ENCODE results near the gene MYLK.

Gene MYLK

GRCh38 chr3:123773681-123774431 is 110.3 kb downstream of the MYLK start:
- DNase-seq (ENCODE audit: low read depth in 2 of 2) = no peak

- DNase-seq (ENCODE audit: low read depth in 2 of 2) = no peak
Measured at GRCh38 chr3:123769356-123769743, 114.8 kb downstream of the MYLK start.

- DNase-seq (ENCODE audit: low read depth in 2 of 2) = no peak
Measured at GRCh38 chr3:123768480-123769355, 115.4 kb downstream of the MYLK start.

GRCh38 chr3:123767564-123768292 is 116.4 kb downstream of the MYLK start:
- DNase-seq (ENCODE audit: low read depth in 2 of 2) = no peak

GRCh38 chr3:123767009-123767372 is 117.1 kb downstream of the MYLK start:
- no peak for DNase-seq (ENCODE audit: low read depth in 2 of 2)

- DNase-seq (ENCODE audit: low read depth in 2 of 2) = no peak
Measured at GRCh38 chr3:123766193-123767008, 117.7 kb downstream of the MYLK start.

GRCh38 chr3:123765475-123766128 is 118.5 kb downstream of the MYLK start:
- no peak for DNase-seq (ENCODE audit: low read depth in 2 of 2)

- DNase-seq (ENCODE audit: low read depth in 2 of 2) = no peak
Measured at GRCh38 chr3:123764647-123765046, 119.5 kb downstream of the MYLK start.

GRCh38 chr3:123762805-123763204 is 121.3 kb downstream of the MYLK start:
- DNase-seq (ENCODE audit: low read depth in 2 of 2) = no peak

GRCh38 chr3:123760817-123761216 is 123.3 kb downstream of the MYLK start:
- DNase-seq (ENCODE audit: low read depth in 2 of 2) = no peak

GRCh38 chr3:123759871-123760270 is 124.3 kb downstream of the MYLK start:
- DNase-seq (ENCODE audit: low read depth in 2 of 2) = no peak

GRCh38 chr3:123759311-123759710 is 124.8 kb downstream of the MYLK start:
- no peak for DNase-seq (ENCODE audit: low read depth in 2 of 2)

GRCh38 chr3:123758081-123758564 is 126.0 kb downstream of the MYLK start:
- DNase-seq (ENCODE audit: low read depth in 2 of 2) = no peak

- no peak for DNase-seq (ENCODE audit: low read depth in 2 of 2)
Measured at GRCh38 chr3:123757281-123757940, 126.7 kb downstream of the MYLK start.

- no peak for DNase-seq (ENCODE audit: low read depth in 2 of 2)
Measured at GRCh38 chr3:123755501-123755900, 128.6 kb downstream of the MYLK start.

- DNase-seq (ENCODE audit: low read depth in 2 of 2) = no peak
Measured at GRCh38 chr3:123755085-123755484, 129.0 kb downstream of the MYLK start.

GRCh38 chr3:123753286-123753685 is 130.8 kb downstream of the MYLK start:
- no peak for DNase-seq (ENCODE audit: low read depth in 2 of 2)

GRCh38 chr3:123752228-123752627 is 131.9 kb downstream of the MYLK start:
- DNase-seq (ENCODE audit: low read depth in 2 of 2) = no peak

- DNase-seq (ENCODE audit: low read depth in 2 of 2) = no peak
Measured at GRCh38 chr3:123751433-123751832, 132.7 kb downstream of the MYLK start.
